ENCODE measurements around the gene PLCD3. TPM values are rescaled to one million over a fixed set of nuclear protein-coding genes. Genes with fewer than 3 reads are reported as not detected.

The PLCD3 gene
- total RNA-seq, 1 experiment from 2014 or later, result 55.8 TPM

- Mint-ChIP-seq H3K9me3 (no peaks in the 10 kb centered on the region), H3K4me3 (no peak overlapping the region), H3K27me3 (ENCODE audit: low read depth) (no peaks in the 10 kb centered on the region), H3K4me1 (peaks cover 14% of the 10 kb centered on the region), H3K36me3 (peaks cover 2% of the 10 kb centered on the region; the same call in 1 of the 2 replicates), H3K27ac (no peak overlapping the region)
- ChIA-PET CTCF (interaction anchor here (0.8 to 1.6 kb wide), 4 partner anchors 22 to 192 kb away, joined by 3 to 14 read pairs (median 6); partner anchors contain the start of gene ACBD4), POLR2A (interaction anchor here (0.9 kb wide), 1 partner anchor 35 kb away, joined by 3 read pairs; the partner anchor contains the start of gene HEXIM1)
- TF ChIP-seq, protein P1, sequence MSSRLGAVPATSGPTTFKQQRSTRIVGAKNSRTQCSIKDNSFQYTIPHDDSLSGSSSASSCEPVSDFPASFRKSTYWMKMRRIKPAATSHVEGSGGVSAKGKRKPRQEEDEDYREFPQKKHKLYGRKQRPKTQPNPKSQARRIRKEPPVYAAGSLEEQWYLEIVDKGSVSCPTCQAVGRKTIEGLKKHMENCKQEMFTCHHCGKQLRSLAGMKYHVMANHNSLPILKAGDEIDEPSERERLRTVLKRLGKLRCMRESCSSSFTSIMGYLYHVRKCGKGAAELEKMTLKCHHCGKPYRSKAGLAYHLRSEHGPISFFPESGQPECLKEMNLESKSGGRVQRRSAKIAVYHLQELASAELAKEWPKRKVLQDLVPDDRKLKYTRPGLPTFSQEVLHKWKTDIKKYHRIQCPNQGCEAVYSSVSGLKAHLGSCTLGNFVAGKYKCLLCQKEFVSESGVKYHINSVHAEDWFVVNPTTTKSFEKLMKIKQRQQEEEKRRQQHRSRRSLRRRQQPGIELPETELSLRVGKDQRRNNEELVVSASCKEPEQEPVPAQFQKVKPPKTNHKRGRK (CRISPR knock-in tag; IDR thresholded peaks at IDR 0.05; ENCODE audit: borderline replicate concordance), result no peak
- peak; percentile 38; the same call in 1 of the 2 replicates for TF ChIP-seq NR2C2 (CRISPR knock-in tag; IDR thresholded peaks at IDR 0.05)
- no peak for DNase-seq (ENCODE audit: low spot score)
- no peak for ATAC-seq
These were observed 19.5 kb downstream of the PLCD3 start for GRCh38 chr17:45112559-45113423.

- ChIA-PET CTCF (interaction anchor here (0.8 to 1.6 kb wide), 6 partner anchors 13 to 191 kb away, joined by 3 to 14 read pairs (median 6); partner anchors contain the start of gene ACBD4), POLR2A (interaction anchor here (0.6 to 0.9 kb wide), 2 partner anchors 36 to 213 kb away, joined by 3 to 4 read pairs; partner anchors contain the start of gene HEXIM1)
- Mint-ChIP-seq H3K4me3 (no peak overlapping the region), H3K27ac (no peak overlapping the region), H3K36me3 (peaks cover 7% of the 10 kb centered on the region), H3K9me3 (no peaks in the 10 kb centered on the region), H3K4me1 (peaks cover 11% of the 10 kb centered on the region), H3K27me3 (ENCODE audit: low read depth) (no peaks in the 10 kb centered on the region)
- TF ChIP-seq MXD4 (CRISPR knock-in tag; IDR thresholded peaks at IDR 0.05; ENCODE audit: borderline replicate concordance), result no peak
- TF ChIP-seq, protein P2, sequence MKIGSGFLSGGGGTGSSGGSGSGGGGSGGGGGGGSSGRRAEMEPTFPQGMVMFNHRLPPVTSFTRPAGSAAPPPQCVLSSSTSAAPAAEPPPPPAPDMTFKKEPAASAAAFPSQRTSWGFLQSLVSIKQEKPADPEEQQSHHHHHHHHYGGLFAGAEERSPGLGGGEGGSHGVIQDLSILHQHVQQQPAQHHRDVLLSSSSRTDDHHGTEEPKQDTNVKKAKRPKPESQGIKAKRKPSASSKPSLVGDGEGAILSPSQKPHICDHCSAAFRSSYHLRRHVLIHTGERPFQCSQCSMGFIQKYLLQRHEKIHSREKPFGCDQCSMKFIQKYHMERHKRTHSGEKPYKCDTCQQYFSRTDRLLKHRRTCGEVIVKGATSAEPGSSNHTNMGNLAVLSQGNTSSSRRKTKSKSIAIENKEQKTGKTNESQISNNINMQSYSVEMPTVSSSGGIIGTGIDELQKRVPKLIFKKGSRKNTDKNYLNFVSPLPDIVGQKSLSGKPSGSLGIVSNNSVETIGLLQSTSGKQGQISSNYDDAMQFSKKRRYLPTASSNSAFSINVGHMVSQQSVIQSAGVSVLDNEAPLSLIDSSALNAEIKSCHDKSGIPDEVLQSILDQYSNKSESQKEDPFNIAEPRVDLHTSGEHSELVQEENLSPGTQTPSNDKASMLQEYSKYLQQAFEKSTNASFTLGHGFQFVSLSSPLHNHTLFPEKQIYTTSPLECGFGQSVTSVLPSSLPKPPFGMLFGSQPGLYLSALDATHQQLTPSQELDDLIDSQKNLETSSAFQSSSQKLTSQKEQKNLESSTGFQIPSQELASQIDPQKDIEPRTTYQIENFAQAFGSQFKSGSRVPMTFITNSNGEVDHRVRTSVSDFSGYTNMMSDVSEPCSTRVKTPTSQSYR (CRISPR knock-in tag; IDR thresholded peaks at IDR 0.05), result no peak
- TF ChIP-seq ZNF416 (CRISPR knock-in tag; IDR thresholded peaks at IDR 0.05), result no peak
- DNase-seq (ENCODE audit: low spot score) (no peak), ATAC-seq (no peak)
These were observed 20.5 kb downstream of the PLCD3 start for GRCh38 chr17:45111850-45112249.

- H3K4me3 Mint-ChIP-seq, result no peak overlapping the region
- DNase-seq (ENCODE audit: low spot score), result no peak
- TF ChIP-seq, protein P3, sequence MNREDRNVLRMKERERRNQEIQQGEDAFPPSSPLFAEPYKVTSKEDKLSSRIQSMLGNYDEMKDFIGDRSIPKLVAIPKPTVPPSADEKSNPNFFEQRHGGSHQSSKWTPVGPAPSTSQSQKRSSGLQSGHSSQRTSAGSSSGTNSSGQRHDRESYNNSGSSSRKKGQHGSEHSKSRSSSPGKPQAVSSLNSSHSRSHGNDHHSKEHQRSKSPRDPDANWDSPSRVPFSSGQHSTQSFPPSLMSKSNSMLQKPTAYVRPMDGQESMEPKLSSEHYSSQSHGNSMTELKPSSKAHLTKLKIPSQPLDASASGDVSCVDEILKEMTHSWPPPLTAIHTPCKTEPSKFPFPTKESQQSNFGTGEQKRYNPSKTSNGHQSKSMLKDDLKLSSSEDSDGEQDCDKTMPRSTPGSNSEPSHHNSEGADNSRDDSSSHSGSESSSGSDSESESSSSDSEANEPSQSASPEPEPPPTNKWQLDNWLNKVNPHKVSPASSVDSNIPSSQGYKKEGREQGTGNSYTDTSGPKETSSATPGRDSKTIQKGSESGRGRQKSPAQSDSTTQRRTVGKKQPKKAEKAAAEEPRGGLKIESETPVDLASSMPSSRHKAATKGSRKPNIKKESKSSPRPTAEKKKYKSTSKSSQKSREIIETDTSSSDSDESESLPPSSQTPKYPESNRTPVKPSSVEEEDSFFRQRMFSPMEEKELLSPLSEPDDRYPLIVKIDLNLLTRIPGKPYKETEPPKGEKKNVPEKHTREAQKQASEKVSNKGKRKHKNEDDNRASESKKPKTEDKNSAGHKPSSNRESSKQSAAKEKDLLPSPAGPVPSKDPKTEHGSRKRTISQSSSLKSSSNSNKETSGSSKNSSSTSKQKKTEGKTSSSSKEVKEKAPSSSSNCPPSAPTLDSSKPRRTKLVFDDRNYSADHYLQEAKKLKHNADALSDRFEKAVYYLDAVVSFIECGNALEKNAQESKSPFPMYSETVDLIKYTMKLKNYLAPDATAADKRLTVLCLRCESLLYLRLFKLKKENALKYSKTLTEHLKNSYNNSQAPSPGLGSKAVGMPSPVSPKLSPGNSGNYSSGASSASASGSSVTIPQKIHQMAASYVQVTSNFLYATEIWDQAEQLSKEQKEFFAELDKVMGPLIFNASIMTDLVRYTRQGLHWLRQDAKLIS (CRISPR knock-in tag; IDR thresholded peaks at IDR 0.05; ENCODE audit: borderline replicate concordance), result no peak
- TF ChIP-seq, protein P4, sequence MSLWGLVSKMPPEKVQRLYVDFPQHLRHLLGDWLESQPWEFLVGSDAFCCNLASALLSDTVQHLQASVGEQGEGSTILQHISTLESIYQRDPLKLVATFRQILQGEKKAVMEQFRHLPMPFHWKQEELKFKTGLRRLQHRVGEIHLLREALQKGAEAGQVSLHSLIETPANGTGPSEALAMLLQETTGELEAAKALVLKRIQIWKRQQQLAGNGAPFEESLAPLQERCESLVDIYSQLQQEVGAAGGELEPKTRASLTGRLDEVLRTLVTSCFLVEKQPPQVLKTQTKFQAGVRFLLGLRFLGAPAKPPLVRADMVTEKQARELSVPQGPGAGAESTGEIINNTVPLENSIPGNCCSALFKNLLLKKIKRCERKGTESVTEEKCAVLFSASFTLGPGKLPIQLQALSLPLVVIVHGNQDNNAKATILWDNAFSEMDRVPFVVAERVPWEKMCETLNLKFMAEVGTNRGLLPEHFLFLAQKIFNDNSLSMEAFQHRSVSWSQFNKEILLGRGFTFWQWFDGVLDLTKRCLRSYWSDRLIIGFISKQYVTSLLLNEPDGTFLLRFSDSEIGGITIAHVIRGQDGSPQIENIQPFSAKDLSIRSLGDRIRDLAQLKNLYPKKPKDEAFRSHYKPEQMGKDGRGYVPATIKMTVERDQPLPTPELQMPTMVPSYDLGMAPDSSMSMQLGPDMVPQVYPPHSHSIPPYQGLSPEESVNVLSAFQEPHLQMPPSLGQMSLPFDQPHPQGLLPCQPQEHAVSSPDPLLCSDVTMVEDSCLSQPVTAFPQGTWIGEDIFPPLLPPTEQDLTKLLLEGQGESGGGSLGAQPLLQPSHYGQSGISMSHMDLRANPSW (CRISPR knock-in tag; conservative IDR thresholded peaks at IDR 0.05; ENCODE audit: low read depth), result no peak
- TF ChIP-seq JUN (CRISPR knock-in tag; IDR thresholded peaks at IDR 0.05) (no peak), SMAD3 (CRISPR knock-in tag; IDR thresholded peaks at IDR 0.05; ENCODE audit: borderline replicate concordance) (no peak), FOXJ3 (CRISPR knock-in tag; IDR thresholded peaks at IDR 0.05; ENCODE audit: borderline replicate concordance) (no peak)
These were observed 21.4 kb downstream of the PLCD3 start for GRCh38 chr17:45110676-45111611.

More at GRCh38 chr17:45110676-45111611, 21.4 kb downstream of the PLCD3 start:
- ChIA-PET CTCF (interaction anchor here (1.5 to 3.4 kb wide), 4 partner anchors 12 to 89 kb away, joined by 7 to 25 read pairs (median 12); partner anchors contain the start of gene ACBD4), POLR2A (no interaction called here)
- Mint-ChIP-seq H3K27ac (peak overlapping the region; percentile 63), H3K27me3 (ENCODE audit: low read depth) (no peaks in the 10 kb centered on the region), H3K9me3 (no peaks in the 10 kb centered on the region), H3K36me3 (peaks cover 14% of the 10 kb centered on the region), H3K4me1 (peaks cover 8% of the 10 kb centered on the region)
- ATAC-seq, result 0 out of 2 replicates have a peak, but pooled peaks have one; percentile 11

Data from WTC11 (cell line).